Neural cell (in vitro differentiated cells): ENCODE data around the gene ATPAF2. TPM values are rescaled to one million over a fixed set of nuclear protein-coding genes. Genes with fewer than 3 reads are reported as not detected.

ENCODE experiments used
- H2AFZ ChIP-seq: fragments of 200-600, 300-800 bp; sonication (generic), shearing (Covaris generic); 2 replicates; pipeline ENCODE4 v1.6.0; 2014; ENCODE audit warnings: low read depth, mild to moderate bottlenecking, antibody characterized with exemption, low read length, moderate library complexity
- H3F3A ChIP-seq: fragments of 200-600 bp; shearing (Covaris generic); 2 replicates; pipeline ENCODE4 v1.6.1; 2016; ENCODE audit warnings: mild to moderate bottlenecking, moderate library complexity, mixed read lengths, antibody characterized with exemption, low read length; ENCODE audit not compliant: insufficient read depth, poor library complexity, severe bottlenecking
- H3K27ac ChIP-seq: fragments of 200-600, 300-800 bp; sonication (generic), shearing (Covaris generic); 2 replicates; pipeline ENCODE4 v1.5.1; 2014; ENCODE audit warnings: mild to moderate bottlenecking, low read length, moderate library complexity
- H3K27me3 ChIP-seq: fragments of 300-800, 200-600 bp; sonication (generic), shearing (Covaris generic); 2 replicates; pipeline ENCODE4 v1.6.0; 2014; ENCODE audit warnings: mild to moderate bottlenecking, low read depth, low read length, moderate library complexity; ENCODE audit not compliant: insufficient read depth
- H3K36me3 ChIP-seq: fragments of 300-800, 200-600 bp; sonication (generic), shearing (Covaris generic); 2 replicates; pipeline ENCODE4 v1.5.1; 2014; ENCODE audit warnings: mild to moderate bottlenecking, antibody characterized with exemption, low read length, moderate library complexity; ENCODE audit not compliant: insufficient read depth
- H3K4me2 ChIP-seq: fragments of 300-800, 200-600 bp; sonication (generic), shearing (Covaris generic); 2 replicates; pipeline ENCODE4 v1.6.0; 2014; ENCODE audit warnings: mild to moderate bottlenecking, low read length
- H3K4me3 ChIP-seq: fragments of 300-800, 200-600 bp; sonication (generic), shearing (Covaris generic); 2 replicates; pipeline ENCODE4 v1.5.1; 2014; ENCODE audit warnings: mild to moderate bottlenecking, low read length, moderate library complexity
- H3K79me2 ChIP-seq: fragments of 200-600 bp; shearing (Covaris generic); replicated peaks from 2 replicates; pipeline ENCODE4 v1.6.0; 2014; ENCODE audit warnings: mild to moderate bottlenecking, low read length, moderate library complexity; ENCODE audit not compliant: insufficient read depth
- H3K9ac ChIP-seq: fragments of 300-800, 200-600 bp; sonication (generic), shearing (Covaris generic); 2 replicates; pipeline ENCODE4 v1.6.1; 2016; ENCODE audit warnings: mild to moderate bottlenecking, low read length, mixed read lengths
- H3K9me2 ChIP-seq: fragments of 200-600 bp; shearing (Covaris generic); 2 replicates; pipeline ENCODE4 v1.6.1; 2016; ENCODE audit warnings: mild to moderate bottlenecking, low read length, mixed read lengths; ENCODE audit not compliant: insufficient read depth
- H3K9me3 ChIP-seq: fragments of 200-600, 300-800 bp; sonication (generic), shearing (Covaris generic); 2 replicates; pipeline ENCODE4 v1.6.1; 2016; ENCODE audit warnings: mild to moderate bottlenecking, mixed run types, low read length, moderate library complexity, mixed read lengths
- H4K20me1 ChIP-seq: fragments of 200-600 bp; shearing (Covaris generic); 2 replicates; pipeline ENCODE4 v1.6.1; 2016; ENCODE audit warnings: mild to moderate bottlenecking, mixed run types; ENCODE audit not compliant: insufficient read depth
- CTCF ChIP-seq: fragments of 450-650 bp; IDR thresholded peaks from 2 replicates; pipeline ENCODE4 v1.5.1; 2014; ENCODE audit warnings: antibody characterized with exemption, mild to moderate bottlenecking, moderate library complexity; ENCODE audit not compliant: poor library complexity, severe bottlenecking
- EP300 ChIP-seq: fragments of 450-650 bp; conservative IDR thresholded peaks from 2 replicates; pipeline ENCODE4 v1.6.1; 2014; ENCODE audit warnings: antibody characterized with exemption, mild to moderate bottlenecking, moderate library complexity; ENCODE audit not compliant: poor library complexity, severe bottlenecking
- EZH2 ChIP-seq: fragments of 200-600, 300-800 bp; shearing (Covaris generic), sonication (generic); IDR thresholded peaks from 2 replicates; pipeline ENCODE4 v1.6.1; 2014; ENCODE audit warnings: antibody characterized with exemption, low read length, borderline replicate concordance, mild to moderate bottlenecking; ENCODE audit not compliant: insufficient read depth, poor library complexity, severe bottlenecking
- MXI1 ChIP-seq: fragments of 450-650 bp; conservative IDR thresholded peaks from 2 replicates; pipeline ENCODE4 v1.6.1; 2014; ENCODE audit warnings: antibody characterized with exemption, mild to moderate bottlenecking; ENCODE audit not compliant: poor library complexity, severe bottlenecking
- POLR2AphosphoS5 ChIP-seq: IDR thresholded peaks from 2 replicates; pipeline ENCODE4 v1.6.1; 2012
- RAD21 ChIP-seq: fragments of 450-650 bp; conservative IDR thresholded peaks from 2 replicates; pipeline ENCODE4 v1.6.1; 2014; ENCODE audit warnings: antibody characterized with exemption, mild to moderate bottlenecking, moderate library complexity
- REST ChIP-seq: IDR thresholded peaks from 2 replicates; pipeline ENCODE4 v1.6.1; 2012; ENCODE audit warnings: borderline replicate concordance
- SMC3 ChIP-seq: fragments of 450-650 bp; conservative IDR thresholded peaks from 2 replicates; pipeline ENCODE4 v1.6.1; 2014; ENCODE audit warnings: antibody characterized with exemption, mild to moderate bottlenecking, moderate library complexity; ENCODE audit not compliant: poor library complexity
- TAF1 ChIP-seq: IDR thresholded peaks from 2 replicates; pipeline ENCODE4 v1.6.1; 2012; ENCODE audit warnings: low read depth
- polyA plus RNA-seq: library from polyadenylated mRNA; depleted of rRNA; stranded (reverse); fragments of >200 nt; gene quantifications from 2 replicates; pipeline ENCODE4 v1.2.3, GENCODE V29; 2014

The ATPAF2 gene
- polyA plus RNA-seq, 1 donor from 2014 or later, result 33.3 TPM

- Histone ChIP-seq H2AFZ (no peak overlapping the region), H3K27me3 (no peaks in the 10 kb centered on the region), H3K27ac (no peak overlapping the region), H3K9me2 (no peaks in the 10 kb centered on the region), H4K20me1 (no peaks in the 10 kb centered on the region), H3K4me3 (no peak overlapping the region), H3K4me2 (no peak overlapping the region), H3K9me3 (no peaks in the 10 kb centered on the region), H3K79me2 (no peaks in the 10 kb centered on the region), H3K9ac (no peak overlapping the region), H3K36me3 (no peaks in the 10 kb centered on the region), H3F3A (no peaks in the 10 kb centered on the region)
- TF ChIP-seq RAD21 (no peak), SMC3 (no peak), EP300 (no peak), TAF1 (no peak)
These were observed 29.2 kb downstream of the ATPAF2 start for GRCh38 chr17:18009609-18010420.

GRCh38 chr17:18008496-18009268 is 30.3 kb downstream of the ATPAF2 start:
- Histone ChIP-seq H3F3A (no peaks in the 10 kb centered on the region), H3K9me2 (no peaks in the 10 kb centered on the region), H2AFZ (no peak overlapping the region), H4K20me1 (no peaks in the 10 kb centered on the region), H3K27me3 (no peaks in the 10 kb centered on the region), H3K4me3 (no peak overlapping the region), H3K9me3 (no peaks in the 10 kb centered on the region), H3K9ac (no peak overlapping the region), H3K4me2 (no peak overlapping the region), H3K79me2 (no peaks in the 10 kb centered on the region), H3K27ac (no peak overlapping the region), H3K36me3 (no peaks in the 10 kb centered on the region)
- TF ChIP-seq SMC3 (no peak), TAF1 (no peak), EZH2 (no peak), MXI1 (no peak), RAD21 (no peak), POLR2AphosphoS5 (no peak), EP300 (no peak), CTCF (no peak), REST (no peak)
